ENCODE data around the gene LRRC2.
A peak's percentile ranks its signal among the peaks of the same experiment; 100 is the strongest.

The LRRC2 gene

GRCh38 chr3:46566040-46566641 is at the start of gene LRRC2:
LRRC2 (minus strand) TSS chr3:46566302; CDS start chr3:46551591, 14,711 bp downstream.
- H3K9me3 Mint-ChIP-seq: peaks cover 13% of the 10 kb centered on the region
- no peaks in the 10 kb centered on the region for H3K36me3 Mint-ChIP-seq (ENCODE audit: low read depth)
- TF ChIP-seq CTCF (IDR thresholded peaks at IDR 0.05; ENCODE audit: unreplicated experiment in 3 of 3): no peak
- H3K4me1 Mint-ChIP-seq: peaks cover 15% of the 10 kb centered on the region
- H3K27me3 Mint-ChIP-seq (ENCODE audit: low read depth): peaks cover 66% of the 10 kb centered on the region
- H3K27ac Mint-ChIP-seq: peak within 1 kb of the TSS in 2 of 3 experiments; percentile 65 to 79
- H3K4me3 Mint-ChIP-seq: peak within 1 kb of the TSS; percentile 81 to 89 (median 86)

DNA sequence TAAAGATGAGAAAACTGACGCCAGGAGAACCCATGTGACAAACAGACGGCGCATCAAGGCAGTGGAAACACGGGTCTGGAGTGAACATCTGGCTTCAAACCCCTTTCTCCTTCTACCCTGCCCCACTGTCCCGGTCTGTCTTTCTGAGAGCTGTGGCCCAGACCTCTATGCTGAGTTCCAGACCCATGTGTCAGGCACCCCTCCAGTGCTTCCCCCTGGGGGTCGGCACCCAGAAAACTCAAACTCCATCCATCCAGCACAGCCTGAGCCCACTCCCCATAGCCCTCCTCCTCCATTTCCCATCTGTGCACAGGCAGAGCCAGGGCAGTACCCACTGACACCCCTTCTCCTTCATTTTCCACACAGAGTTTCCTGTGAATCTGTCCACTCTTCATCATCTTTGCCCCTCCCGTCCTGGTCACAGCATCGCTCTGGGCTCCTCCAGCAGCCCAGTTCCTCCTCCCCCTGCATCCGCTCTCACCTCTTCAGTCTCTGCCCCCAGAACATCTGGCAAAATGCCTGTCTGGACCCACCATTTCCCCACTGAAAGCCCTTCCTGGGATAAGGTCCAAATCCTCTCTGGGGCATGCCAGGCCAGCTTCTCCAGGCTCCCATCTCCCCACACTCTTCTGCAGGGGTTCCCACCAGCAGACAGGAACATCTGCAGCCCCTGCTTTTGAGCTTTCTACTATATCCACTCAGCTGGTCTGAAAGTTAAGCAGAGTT is 49.1 kb upstream of the LRRC2 start:
- Mint-ChIP-seq H3K36me3 (ENCODE audit: low read depth) (no peaks in the 10 kb centered on the region), H3K27ac (peak overlapping the region in 1 of 3 experiments; percentile 5), H3K27me3 (ENCODE audit: low read depth) (peaks cover 34% of the 10 kb centered on the region), H3K9me3 (no peaks in the 10 kb centered on the region), H3K4me1 (peaks cover 14% of the 10 kb centered on the region), H3K4me3 (no peak overlapping the region)
- TF ChIP-seq CTCF (IDR thresholded peaks at IDR 0.05; ENCODE audit: unreplicated experiment in 3 of 3): no peak

DNA sequence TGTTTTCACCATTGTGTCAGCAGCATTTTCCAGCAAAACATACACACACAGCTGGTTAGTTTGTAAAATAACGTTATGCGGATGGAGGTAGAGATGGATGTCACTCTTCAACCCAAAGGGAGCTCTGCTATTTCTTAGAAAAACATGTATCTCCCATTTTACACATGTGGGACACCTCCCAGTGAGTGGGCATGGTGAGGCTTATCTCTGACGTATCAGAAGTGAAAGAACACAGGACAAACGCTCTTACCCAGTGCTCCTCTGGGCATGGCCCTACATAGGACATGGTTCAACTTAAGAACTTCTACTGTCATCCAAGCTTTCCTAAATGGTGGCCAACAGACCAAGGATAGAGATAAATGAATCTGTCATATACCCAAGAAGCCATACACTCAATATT is 48.3 kb upstream of the LRRC2 start:
- no peak overlapping the region for H3K4me3 Mint-ChIP-seq
- H3K27ac Mint-ChIP-seq: no peak overlapping the region
- no peaks in the 10 kb centered on the region for H3K36me3 Mint-ChIP-seq (ENCODE audit: low read depth)
- H3K9me3 Mint-ChIP-seq: no peaks in the 10 kb centered on the region
- peaks cover 38% of the 10 kb centered on the region for H3K27me3 Mint-ChIP-seq (ENCODE audit: low read depth)
- TF ChIP-seq CTCF (IDR thresholded peaks at IDR 0.05; ENCODE audit: unreplicated experiment in 3 of 3): no peak
- H3K4me1 Mint-ChIP-seq: peaks cover 15% of the 10 kb centered on the region

- TF ChIP-seq CTCF (IDR thresholded peaks at IDR 0.05; ENCODE audit: unreplicated experiment in 3 of 3): no peak
- no peak overlapping the region for H3K27ac Mint-ChIP-seq
- H3K9me3 Mint-ChIP-seq: no peaks in the 10 kb centered on the region
- no peak overlapping the region for H3K4me3 Mint-ChIP-seq
- peaks cover 36% of the 10 kb centered on the region for H3K27me3 Mint-ChIP-seq (ENCODE audit: low read depth)
- no peaks in the 10 kb centered on the region for H3K36me3 Mint-ChIP-seq (ENCODE audit: low read depth)
- H3K4me1 Mint-ChIP-seq: peaks cover 15% of the 10 kb centered on the region
Observed at GRCh38 chr3:46613313-46614005, 47.4 kb upstream of the LRRC2 start.

GRCh38 chr3:46612324-46612723 is 46.2 kb upstream of the LRRC2 start, which contains the start of gene FAM240A:
FAM240A (plus strand) TSS chr3:46612525; CDS start chr3:46612684, 159 bp downstream.
- no peaks in the 10 kb centered on the region for H3K36me3 Mint-ChIP-seq (ENCODE audit: low read depth)
- peaks cover 15% of the 10 kb centered on the region for H3K4me1 Mint-ChIP-seq
- H3K9me3 Mint-ChIP-seq: no peaks in the 10 kb centered on the region
- H3K4me3 Mint-ChIP-seq: no peak within 1 kb of the TSS
- H3K27me3 Mint-ChIP-seq (ENCODE audit: low read depth): peaks cover 36% of the 10 kb centered on the region
- no peak for TF ChIP-seq CTCF (IDR thresholded peaks at IDR 0.05; ENCODE audit: unreplicated experiment in 3 of 3)
- H3K27ac Mint-ChIP-seq: peak within 1 kb of the TSS; percentile 8 to 72 (median 59)
